OCI-LY3 (cell line): ENCODE data around the gene ABI2.

Source experiments
- H2AFZ ChIP-seq: fragments of 200-600, 300-600 bp; shearing (Covaris generic); 2 replicates; pipeline ENCODE4 v1.6.0; 2014; ENCODE audit warnings: antibody characterized with exemption, low read depth, low read length
- H3K27ac ChIP-seq: fragments of 200-600, 300-600 bp; sonication (generic); 2 replicates; pipeline ENCODE4 v1.5.1; 2014; ENCODE audit warnings: mild to moderate bottlenecking, low read length, moderate library complexity, mixed read lengths
- H3K27me3 ChIP-seq: fragments of 200-600, 300-600 bp; sonication (generic); 2 replicates; pipeline ENCODE4 v1.6.1; 2014; ENCODE audit warnings: low read depth, low read length, mixed read lengths
- H3K36me3 ChIP-seq: fragments of 200-600, 300-600 bp; sonication (generic); replicated peaks from 2 replicates; pipeline ENCODE3; 2014; ENCODE audit warnings: low read depth, low read length, mixed read lengths
- H3K4me1 ChIP-seq: fragments of 300-600, 200-600 bp; sonication (generic); 2 replicates; pipeline ENCODE4 v1.6.1; 2014; ENCODE audit warnings: low read length, mixed read lengths
- H3K4me2 ChIP-seq: fragments of 200-600, 300-600 bp; sonication (generic); 2 replicates; pipeline ENCODE4 v1.6.1; 2014; ENCODE audit warnings: low read length, mixed read lengths
- H3K4me3 ChIP-seq: fragments of 300-600, 200-600 bp; sonication (generic); 2 replicates; pipeline ENCODE4 v1.5.1; 2014; ENCODE audit warnings: antibody characterized with exemption, mild to moderate bottlenecking, low read length, moderate library complexity
- H3K79me2 ChIP-seq: fragments of 300-600, 200-600 bp; shearing (Covaris generic); 2 replicates; pipeline ENCODE4 v1.6.1; 2014; ENCODE audit warnings: mild to moderate bottlenecking, low read length, mixed read lengths
- H3K9ac ChIP-seq: fragments of 300-600, 200-600 bp; shearing (Covaris generic); 2 replicates; pipeline ENCODE4 v1.6.0; 2014; ENCODE audit warnings: mild to moderate bottlenecking, low read length, moderate library complexity
- H3K9me3 ChIP-seq: fragments of 200-600, 300-600 bp; shearing (Covaris generic); 2 replicates; pipeline ENCODE4 v1.6.1; 2014; ENCODE audit warnings: low read length, mixed read lengths; ENCODE audit not compliant: insufficient read depth
- H4K20me1 ChIP-seq: fragments of 200-600, 300-600 bp; sonication (generic); 2 replicates; pipeline ENCODE4 v1.6.1; 2016; ENCODE audit warnings: low read length, mixed read lengths; ENCODE audit not compliant: insufficient read depth
- CTCF ChIP-seq: fragments of 200-600, 300-600 bp; sonication (generic); IDR thresholded peaks from 2 replicates; pipeline ENCODE4 v1.5.1; 2014; ENCODE audit warnings: antibody characterized with exemption, low read length, low read depth
- EZH2phosphoT487 ChIP-seq: fragments of 200-600 bp; shearing (Covaris generic); IDR thresholded peaks from 2 replicates; pipeline ENCODE4 v1.6.1; 2018; ENCODE audit warnings: antibody characterized with exemption, mixed run types, low read depth

The ABI2 gene

GRCh38 chr2:203471323-203471722, 143.1 kb downstream of the ABI2 start:
- H3K4me3 ChIP-seq, result no peak overlapping the region
- H3K9ac ChIP-seq, result no peak overlapping the region
- H3K79me2 ChIP-seq, result no peaks in the 10 kb centered on the region
- H3K27me3 ChIP-seq, result peaks cover 6% of the 10 kb centered on the region
- no peaks in the 10 kb centered on the region for H3K36me3 ChIP-seq
- no peak overlapping the region for H3K4me2 ChIP-seq
- H2AFZ ChIP-seq, result no peak overlapping the region
- TF ChIP-seq EZH2phosphoT487 (no peak), CTCF (no peak)
- no peaks in the 10 kb centered on the region for H4K20me1 ChIP-seq
- no peaks in the 10 kb centered on the region for H3K9me3 ChIP-seq
- H3K27ac ChIP-seq, result no peak overlapping the region
- H3K4me1 ChIP-seq, result peaks cover 9% of the 10 kb centered on the region

- no peak overlapping the region for H2AFZ ChIP-seq
- H3K36me3 ChIP-seq, result no peaks in the 10 kb centered on the region
Measured at GRCh38 chr2:203476881-203477280, 148.7 kb downstream of the ABI2 start.

GRCh38 chr2:203480623-203481022, 152.4 kb downstream of the ABI2 start:
- H3K27ac ChIP-seq, result no peak overlapping the region
- TF ChIP-seq EZH2phosphoT487, result no peak
- TF ChIP-seq CTCF, result no peak
- no peaks in the 10 kb centered on the region for H3K79me2 ChIP-seq

More at GRCh38 chr2:203476881-203477280, 148.7 kb downstream of the ABI2 start:
- Histone ChIP-seq H3K9ac (no peak overlapping the region), H3K27ac (no peak overlapping the region), H3K4me3 (no peak overlapping the region), H3K4me2 (no peak overlapping the region), H3K79me2 (no peaks in the 10 kb centered on the region), H3K9me3 (no peaks in the 10 kb centered on the region), H3K4me1 (no peaks in the 10 kb centered on the region), H4K20me1 (no peaks in the 10 kb centered on the region), H3K27me3 (no peaks in the 10 kb centered on the region)
- TF ChIP-seq CTCF (no peak), EZH2phosphoT487 (no peak)

GRCh38 chr2:203484266-203485112, 156.3 kb downstream of the ABI2 start:
- Histone ChIP-seq H4K20me1 (no peaks in the 10 kb centered on the region), H3K79me2 (no peaks in the 10 kb centered on the region), H3K9ac (no peak overlapping the region), H3K4me3 (0 out of 2 replicates have a peak overlapping the region, but pooled peaks have one; percentile 3), H3K4me1 (peaks cover 15% of the 10 kb centered on the region), H3K4me2 (peak overlapping the region; percentile 35), H3K36me3 (no peaks in the 10 kb centered on the region), H3K27ac (no peak overlapping the region), H2AFZ (no peak overlapping the region), H3K27me3 (0 out of 2 replicates have a peak, but pooled peaks cover 4% of the 10 kb centered on the region), H3K9me3 (no peaks in the 10 kb centered on the region)
- TF ChIP-seq CTCF, result peak; percentile 86
- no peak for TF ChIP-seq EZH2phosphoT487

More at GRCh38 chr2:203480623-203481022, 152.4 kb downstream of the ABI2 start:
- Histone ChIP-seq H3K4me1 (peaks cover 15% of the 10 kb centered on the region), H3K9me3 (no peaks in the 10 kb centered on the region), H3K36me3 (no peaks in the 10 kb centered on the region), H3K27me3 (0 out of 2 replicates have a peak, but pooled peaks cover 4% of the 10 kb centered on the region), H3K9ac (no peak overlapping the region), H3K4me2 (no peak overlapping the region), H2AFZ (no peak overlapping the region), H4K20me1 (no peaks in the 10 kb centered on the region), H3K4me3 (no peak overlapping the region)
